ENCODE results near the gene HTR2A. TPM values are rescaled to one million over a fixed set of nuclear protein-coding genes. Genes with fewer than 3 reads are reported as not detected.

HTR2A gene
- total RNA-seq, 1 experiment from 2014 or later: not detected

- TF ChIP-seq ZNF532 (CRISPR knock-in tag; IDR thresholded peaks at IDR 0.05; ENCODE audit: borderline replicate concordance) (no peak), NFYB (CRISPR knock-in tag; conservative IDR thresholded peaks at IDR 0.05; ENCODE audit: low read depth) (no peak), ZNF232 (CRISPR knock-in tag; IDR thresholded peaks at IDR 0.05) (no peak), ATF6 (CRISPR knock-in tag; IDR thresholded peaks at IDR 0.05) (no peak), ATF1 (CRISPR knock-in tag; IDR thresholded peaks at IDR 0.05) (no peak), ZNF263 (CRISPR knock-in tag; IDR thresholded peaks at IDR 0.05; ENCODE audit: low read depth) (no peak), NFE2L1 (CRISPR knock-in tag; IDR thresholded peaks at IDR 0.05) (no peak), ZSCAN18 (CRISPR knock-in tag; IDR thresholded peaks at IDR 0.05) (no peak), AFF4 (CRISPR knock-in tag; IDR thresholded peaks at IDR 0.05; ENCODE audit: borderline replicate concordance) (no peak), SMAD3 (CRISPR knock-in tag; IDR thresholded peaks at IDR 0.05; ENCODE audit: borderline replicate concordance) (no peak)
Measured at GRCh38 chr13:46894568-46894967, 2.3 kb downstream of the HTR2A start (continued).

GRCh38 chr13:46893798-46894560, 2.9 kb downstream of the HTR2A start:
- no peak for TF ChIP-seq ZNF232 (CRISPR knock-in tag; IDR thresholded peaks at IDR 0.05)
- peak; percentile 99 for TF ChIP-seq CTCF (IDR thresholded peaks at IDR 0.05)
- ChIA-PET POLR2A (no interaction called here), CTCF (interaction anchor here (0.6 to 3.3 kb wide), 31 partner anchors 9 to 1982 kb away, joined by 3 to 28 read pairs (median 4); no protein-coding TSS in a partner anchor)

More at GRCh38 chr13:46893798-46894560, 2.9 kb downstream of the HTR2A start:
- no peaks in the 10 kb centered on the region for H3K36me3 Mint-ChIP-seq
- peak overlapping the region; percentile 69 for H3K4me3 Mint-ChIP-seq
- ATAC-seq (peak; percentile 89), DNase-seq (ENCODE audit: low spot score) (peak; percentile 81)
- H3K27me3 Mint-ChIP-seq (ENCODE audit: low read depth): peaks cover 9% of the 10 kb centered on the region
- H3K4me1 Mint-ChIP-seq: peaks cover 31% of the 10 kb centered on the region
- no peaks in the 10 kb centered on the region for H3K9me3 Mint-ChIP-seq
- no peak overlapping the region for H3K27ac Mint-ChIP-seq

All from WTC11 (cell line).